ENCODE results near the gene TNNC2. TPM values are rescaled to one million over a fixed set of nuclear protein-coding genes. Genes with fewer than 3 reads are reported as not detected.

Gene TNNC2
- total RNA-seq, 1 experiment from 2014 or later: not detected

DNA sequence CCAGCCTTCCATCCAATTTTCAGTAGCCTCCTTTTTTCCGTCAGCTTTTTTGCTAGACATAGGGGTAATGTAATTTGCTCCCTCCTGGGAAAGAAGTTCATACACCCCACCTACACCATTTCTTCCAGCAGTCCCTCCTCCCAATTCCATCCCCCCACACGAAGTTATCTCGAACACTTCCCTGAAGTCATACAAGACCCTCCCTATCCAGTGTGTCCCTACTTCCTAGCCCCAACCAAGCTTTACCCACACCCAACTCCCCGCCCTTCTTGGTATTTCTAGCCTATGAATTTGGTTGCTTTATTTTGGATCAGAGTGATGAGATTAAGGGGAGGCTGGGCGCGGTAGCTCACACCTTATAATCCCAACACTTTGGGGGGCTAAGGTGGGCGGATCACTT lies 13.6 kb downstream of the TNNC2 start:
- TF ChIP-seq, protein P1, sequence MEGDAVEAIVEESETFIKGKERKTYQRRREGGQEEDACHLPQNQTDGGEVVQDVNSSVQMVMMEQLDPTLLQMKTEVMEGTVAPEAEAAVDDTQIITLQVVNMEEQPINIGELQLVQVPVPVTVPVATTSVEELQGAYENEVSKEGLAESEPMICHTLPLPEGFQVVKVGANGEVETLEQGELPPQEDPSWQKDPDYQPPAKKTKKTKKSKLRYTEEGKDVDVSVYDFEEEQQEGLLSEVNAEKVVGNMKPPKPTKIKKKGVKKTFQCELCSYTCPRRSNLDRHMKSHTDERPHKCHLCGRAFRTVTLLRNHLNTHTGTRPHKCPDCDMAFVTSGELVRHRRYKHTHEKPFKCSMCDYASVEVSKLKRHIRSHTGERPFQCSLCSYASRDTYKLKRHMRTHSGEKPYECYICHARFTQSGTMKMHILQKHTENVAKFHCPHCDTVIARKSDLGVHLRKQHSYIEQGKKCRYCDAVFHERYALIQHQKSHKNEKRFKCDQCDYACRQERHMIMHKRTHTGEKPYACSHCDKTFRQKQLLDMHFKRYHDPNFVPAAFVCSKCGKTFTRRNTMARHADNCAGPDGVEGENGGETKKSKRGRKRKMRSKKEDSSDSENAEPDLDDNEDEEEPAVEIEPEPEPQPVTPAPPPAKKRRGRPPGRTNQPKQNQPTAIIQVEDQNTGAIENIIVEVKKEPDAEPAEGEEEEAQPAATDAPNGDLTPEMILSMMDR (IDR thresholded peaks at IDR 0.05; ENCODE audit: unreplicated experiment): no peak
- CTCF ChIA-PET: interaction anchor here (1.6 kb wide), 1 partner anchor 10 kb away, joined by 3 read pairs; no protein-coding TSS in a partner anchor
- no peak for DNase-seq
- H3K4me3 Mint-ChIP-seq (ENCODE audit: low read depth, unreplicated experiment): peak overlapping the region; percentile 100
- H3K4me1 Mint-ChIP-seq (ENCODE audit: low read depth, unreplicated experiment): peaks cover 53% of the 10 kb centered on the region
- no peaks in the 10 kb centered on the region for H3K9me3 Mint-ChIP-seq (ENCODE audit: low read depth, unreplicated experiment)
- H3K36me3 Mint-ChIP-seq (ENCODE audit: insufficient read depth, unreplicated experiment): peaks cover 65% of the 10 kb centered on the region
- BruUV-seq (replicated peaks): no TSS peak
- peak overlapping the region; percentile 93 for H3K27ac Mint-ChIP-seq (ENCODE audit: unreplicated experiment)
- intact Hi-C loops (cut with micrococcal nuclease; ENCODE audit: unreplicated experiment): no loop called here
- H3K27me3 Mint-ChIP-seq (ENCODE audit: unreplicated experiment): no peaks in the 10 kb centered on the region

DNA sequence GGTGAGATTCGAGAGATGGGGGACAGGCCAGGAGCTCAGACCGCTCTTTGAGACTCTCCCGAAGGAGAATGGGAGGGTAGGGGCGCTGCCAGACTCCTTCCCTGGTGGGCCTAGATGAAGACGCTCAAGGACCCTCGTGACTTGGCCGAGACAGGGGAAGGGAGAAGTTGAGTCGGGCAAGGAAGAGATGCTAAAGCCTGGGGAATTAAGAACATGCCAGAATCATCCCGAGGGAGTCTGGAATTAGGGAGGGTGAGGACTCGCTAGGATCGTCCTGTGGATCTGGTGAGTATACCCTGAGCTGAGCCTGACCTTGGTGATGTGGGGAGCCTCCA lies 14.1 kb downstream of the TNNC2 start:
- TSS peak; percentile 72 for BruUV-seq (replicated peaks)
- peaks cover 48% of the 10 kb centered on the region for H3K4me1 Mint-ChIP-seq (ENCODE audit: low read depth, unreplicated experiment)
- CTCF ChIA-PET: interaction anchor here (1.6 kb wide), 1 partner anchor 11 kb away, joined by 3 read pairs; no protein-coding TSS in a partner anchor
- peak overlapping the region; percentile 100 for H3K4me3 Mint-ChIP-seq (ENCODE audit: low read depth, unreplicated experiment)
- TF ChIP-seq, protein P1 (IDR thresholded peaks at IDR 0.05; ENCODE audit: unreplicated experiment): no peak
- no peaks in the 10 kb centered on the region for H3K27me3 Mint-ChIP-seq (ENCODE audit: unreplicated experiment)
- DNase-seq: no peak
- H3K36me3 Mint-ChIP-seq (ENCODE audit: insufficient read depth, unreplicated experiment): peaks cover 66% of the 10 kb centered on the region
- no peaks in the 10 kb centered on the region for H3K9me3 Mint-ChIP-seq (ENCODE audit: low read depth, unreplicated experiment)
- peak overlapping the region; percentile 93 for H3K27ac Mint-ChIP-seq (ENCODE audit: unreplicated experiment)
- intact Hi-C loops (cut with micrococcal nuclease; ENCODE audit: unreplicated experiment): no loop called here

DNA sequence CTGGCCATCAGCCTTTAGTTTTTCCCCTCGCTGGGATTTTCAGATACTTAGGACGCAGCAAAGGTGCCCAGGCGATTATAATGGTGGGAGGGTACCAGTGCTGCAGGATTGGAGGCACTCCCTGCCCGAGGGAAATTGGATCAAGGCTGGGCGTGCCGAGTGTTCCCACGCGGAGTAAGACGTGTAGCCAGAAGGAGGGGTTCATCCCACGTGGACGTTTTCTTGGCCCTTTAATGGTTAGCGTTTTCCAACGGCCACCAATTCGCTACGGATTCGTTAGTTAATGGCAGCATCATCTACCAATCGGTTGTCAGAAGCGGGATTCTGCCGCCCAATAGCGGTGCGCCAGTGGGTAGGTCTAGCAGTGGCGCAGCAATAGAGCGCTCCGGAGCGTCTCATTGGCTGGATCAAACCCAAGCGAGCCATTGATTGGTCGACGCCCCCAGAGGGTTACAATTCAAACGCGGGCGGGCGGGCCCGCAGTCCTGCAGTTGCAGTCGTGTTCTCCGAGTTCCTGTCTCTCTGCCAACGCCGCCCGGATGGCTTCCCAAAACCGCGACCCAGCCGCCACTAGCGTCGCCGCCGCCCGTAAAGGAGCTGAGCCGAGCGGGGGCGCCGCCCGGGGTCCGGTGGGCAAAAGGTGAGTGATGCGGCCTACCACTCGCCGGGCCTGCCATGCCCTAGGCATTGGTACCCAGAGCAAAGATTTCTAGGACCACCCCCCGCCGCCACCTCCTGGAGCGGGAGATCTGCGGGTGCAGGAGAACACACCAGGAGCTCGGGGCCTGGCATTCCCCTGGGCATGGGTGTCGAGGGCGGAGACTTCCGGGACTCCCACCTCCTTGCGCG lies 14.7 kb downstream of the TNNC2 start, which contains the start of gene UBE2C:
TSS of gene UBE2C (plus strand) at position 488 of the 849 bp plus-strand sequence. CDS start at position 540, 52 bp downstream.
- CTCF ChIA-PET: interaction anchor here (1.6 kb wide), 1 partner anchor 11 kb away, joined by 3 read pairs; no protein-coding TSS in a partner anchor
- no TSS peak for BruUV-seq (replicated peaks)
- Mint-ChIP-seq H3K27ac (ENCODE audit: unreplicated experiment) (peak within 1 kb of the TSS; percentile 93), H3K36me3 (ENCODE audit: insufficient read depth, unreplicated experiment) (peaks cover 63% of the 10 kb centered on the region), H3K27me3 (ENCODE audit: unreplicated experiment) (no peaks in the 10 kb centered on the region), H3K4me1 (ENCODE audit: low read depth, unreplicated experiment) (peaks cover 42% of the 10 kb centered on the region), H3K9me3 (ENCODE audit: low read depth, unreplicated experiment) (no peaks in the 10 kb centered on the region), H3K4me3 (ENCODE audit: low read depth, unreplicated experiment) (peak within 1 kb of the TSS; percentile 100)
- DNase-seq: peak; percentile 99
- intact Hi-C loops (cut with micrococcal nuclease; ENCODE audit: unreplicated experiment): no loop called here
- TF ChIP-seq, protein P1 (IDR thresholded peaks at IDR 0.05; ENCODE audit: unreplicated experiment): no peak

DNA sequence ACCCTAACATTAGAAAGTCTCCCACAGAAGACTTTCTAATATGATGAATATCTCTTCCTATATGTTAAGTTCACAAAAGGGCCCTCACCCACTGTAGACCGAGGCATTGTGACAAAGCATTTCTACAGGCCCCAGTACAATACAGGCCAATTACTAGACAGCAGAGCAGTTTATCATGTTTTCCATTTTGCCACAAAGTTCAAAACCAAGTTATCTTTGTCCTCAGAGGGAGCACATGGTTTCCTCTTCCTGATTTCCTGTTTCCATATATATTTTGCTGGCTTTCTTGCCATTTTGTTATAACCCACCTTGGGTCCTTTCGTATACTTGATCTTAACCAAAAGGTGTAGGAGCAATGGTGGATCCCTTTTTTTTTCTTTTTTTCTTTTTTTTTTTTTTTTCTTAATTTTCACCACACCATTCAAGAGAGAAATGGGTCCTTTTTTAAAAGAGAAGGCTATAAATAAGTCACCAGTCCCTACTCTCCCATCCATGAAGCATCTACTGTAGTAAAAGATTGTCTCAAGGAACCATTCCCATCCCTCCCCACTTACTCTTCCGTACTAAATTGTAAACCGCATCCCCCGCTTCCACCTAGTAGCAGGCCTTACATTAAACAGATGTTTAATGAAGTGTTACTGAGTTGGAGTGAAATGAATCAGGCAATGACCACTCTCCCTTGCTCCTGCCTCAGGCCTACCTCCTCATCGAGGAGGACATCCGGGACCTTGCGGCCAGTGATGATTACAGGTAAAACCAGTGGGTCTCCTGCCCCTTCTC lies 16.7 kb downstream of the TNNC2 start:
- DNase-seq: no peak
- Mint-ChIP-seq H3K9me3 (ENCODE audit: low read depth, unreplicated experiment) (no peaks in the 10 kb centered on the region), H3K27me3 (ENCODE audit: unreplicated experiment) (no peaks in the 10 kb centered on the region), H3K4me1 (ENCODE audit: low read depth, unreplicated experiment) (peaks cover 24% of the 10 kb centered on the region), H3K36me3 (ENCODE audit: insufficient read depth, unreplicated experiment) (peaks cover 49% of the 10 kb centered on the region), H3K27ac (ENCODE audit: unreplicated experiment) (peak overlapping the region; percentile 1), H3K4me3 (ENCODE audit: low read depth, unreplicated experiment) (no peak overlapping the region)
- CTCF ChIA-PET: no interaction called here
- TF ChIP-seq, protein P1 (IDR thresholded peaks at IDR 0.05; ENCODE audit: unreplicated experiment): no peak
- intact Hi-C loops (cut with micrococcal nuclease; ENCODE audit: unreplicated experiment): no loop called here
- BruUV-seq (replicated peaks): no TSS peak

All from Calu3 (cell line).